HG03571 (cell line): ENCODE measurements around the gene TRIM54.

ENCODE experiments used
- ATAC-seq: cut with Tn5 transposase; IDR thresholded peaks from one replicate; pipeline ENCODE4 v1.9.1; 2021; ENCODE audit not compliant: unreplicated experiment

Gene TRIM54, protein sequence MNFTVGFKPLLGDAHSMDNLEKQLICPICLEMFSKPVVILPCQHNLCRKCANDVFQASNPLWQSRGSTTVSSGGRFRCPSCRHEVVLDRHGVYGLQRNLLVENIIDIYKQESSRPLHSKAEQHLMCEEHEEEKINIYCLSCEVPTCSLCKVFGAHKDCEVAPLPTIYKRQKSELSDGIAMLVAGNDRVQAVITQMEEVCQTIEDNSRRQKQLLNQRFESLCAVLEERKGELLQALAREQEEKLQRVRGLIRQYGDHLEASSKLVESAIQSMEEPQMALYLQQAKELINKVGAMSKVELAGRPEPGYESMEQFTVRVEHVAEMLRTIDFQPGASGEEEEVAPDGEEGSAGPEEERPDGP

DNA sequence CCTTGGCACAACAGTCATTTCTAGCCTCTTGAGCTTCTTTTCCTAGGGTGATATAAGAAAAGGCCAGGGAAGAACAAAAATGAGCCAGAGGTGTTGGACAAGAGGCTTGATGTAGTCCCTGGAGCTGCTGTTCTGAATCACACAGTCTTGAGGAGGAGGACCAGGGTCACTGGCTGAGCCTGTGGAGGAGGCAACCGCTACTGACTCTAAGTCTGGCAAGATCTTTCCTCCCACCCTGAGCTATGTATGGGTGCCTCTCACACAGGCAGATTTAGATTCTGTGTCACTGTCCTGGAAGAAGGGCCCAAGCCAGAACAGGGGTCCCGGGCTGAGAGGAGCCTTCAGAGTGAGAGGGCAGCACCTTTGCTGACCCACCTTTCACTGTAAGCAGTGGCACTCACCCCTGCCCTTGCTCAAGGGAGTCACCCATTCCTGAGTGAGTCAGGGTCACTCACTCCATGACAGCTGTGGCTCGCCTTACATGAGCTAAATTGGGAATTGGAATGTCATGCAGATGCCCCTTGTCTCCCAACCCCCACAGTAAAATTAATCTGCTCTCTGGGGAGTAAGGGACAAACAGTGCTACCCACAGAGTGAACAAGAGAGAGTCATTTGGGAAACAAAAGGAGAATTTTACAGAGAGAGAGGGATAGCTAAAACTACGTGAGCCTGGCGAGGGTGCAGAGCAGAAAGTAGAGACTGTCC lies at the start of gene TRIM54:
TRIM54 (plus strand) TSS at position 575 of the 705 bp plus-strand sequence. CDS start 303 bp downstream, outside the sequence.
- ATAC-seq = no peak

DNA sequence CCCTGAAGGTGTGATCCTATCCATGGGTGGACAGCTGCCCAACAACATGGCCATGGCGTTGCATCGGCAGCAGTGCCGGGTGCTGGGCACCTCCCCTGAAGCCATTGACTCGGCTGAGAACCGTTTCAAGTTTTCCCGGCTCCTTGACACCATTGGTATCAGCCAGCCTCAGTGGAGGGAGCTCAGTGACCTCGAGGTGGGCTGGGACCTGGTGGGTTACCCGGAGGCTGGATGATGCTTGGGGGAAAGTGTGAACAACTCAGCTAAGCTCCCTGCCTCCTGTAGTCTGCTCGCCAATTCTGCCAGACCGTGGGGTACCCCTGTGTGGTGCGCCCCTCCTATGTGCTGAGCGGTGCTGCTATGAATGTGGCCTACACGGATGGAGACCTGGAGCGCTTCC lies 48.9 kb upstream of the TRIM54 start:
- no peak for ATAC-seq

DNA sequence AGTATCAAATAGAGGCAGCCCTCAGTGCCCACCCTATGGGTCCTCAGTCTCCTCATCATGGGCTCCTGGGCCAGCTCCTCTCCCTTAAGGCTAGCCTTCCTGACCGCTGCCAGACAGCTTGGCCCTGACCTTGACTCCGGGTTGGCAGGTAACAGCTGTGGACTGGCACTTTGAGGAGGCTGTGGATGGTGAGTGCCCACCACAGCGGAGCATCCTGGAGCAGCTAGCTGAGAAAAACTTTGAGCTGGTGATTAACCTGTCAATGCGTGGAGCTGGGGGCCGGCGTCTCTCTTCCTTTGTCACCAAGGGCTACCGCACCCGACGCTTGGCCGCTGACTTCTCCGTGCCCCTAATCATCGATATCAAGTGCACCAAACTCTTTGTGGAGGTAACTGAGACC lies 46.1 kb upstream of the TRIM54 start:
- ATAC-seq = no peak

DNA sequence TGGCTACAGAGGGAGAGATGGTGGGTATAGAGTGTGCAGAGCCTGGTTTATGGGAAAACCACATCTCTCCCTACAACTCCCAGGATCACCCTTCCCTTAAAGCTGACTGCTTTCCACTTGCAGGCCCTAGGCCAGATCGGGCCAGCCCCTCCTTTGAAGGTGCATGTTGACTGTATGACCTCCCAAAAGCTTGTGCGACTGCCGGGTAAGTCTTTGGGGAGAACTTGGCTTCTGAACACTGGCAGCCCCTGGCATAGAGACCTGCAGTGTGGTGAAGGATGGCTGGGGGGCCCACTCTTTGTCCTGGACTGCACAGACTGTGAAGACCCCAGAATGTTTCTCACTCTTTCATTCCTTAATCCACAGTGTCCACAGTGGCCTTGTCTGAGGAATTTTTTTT lies 45.6 kb upstream of the TRIM54 start:
- ATAC-seq = no peak

DNA sequence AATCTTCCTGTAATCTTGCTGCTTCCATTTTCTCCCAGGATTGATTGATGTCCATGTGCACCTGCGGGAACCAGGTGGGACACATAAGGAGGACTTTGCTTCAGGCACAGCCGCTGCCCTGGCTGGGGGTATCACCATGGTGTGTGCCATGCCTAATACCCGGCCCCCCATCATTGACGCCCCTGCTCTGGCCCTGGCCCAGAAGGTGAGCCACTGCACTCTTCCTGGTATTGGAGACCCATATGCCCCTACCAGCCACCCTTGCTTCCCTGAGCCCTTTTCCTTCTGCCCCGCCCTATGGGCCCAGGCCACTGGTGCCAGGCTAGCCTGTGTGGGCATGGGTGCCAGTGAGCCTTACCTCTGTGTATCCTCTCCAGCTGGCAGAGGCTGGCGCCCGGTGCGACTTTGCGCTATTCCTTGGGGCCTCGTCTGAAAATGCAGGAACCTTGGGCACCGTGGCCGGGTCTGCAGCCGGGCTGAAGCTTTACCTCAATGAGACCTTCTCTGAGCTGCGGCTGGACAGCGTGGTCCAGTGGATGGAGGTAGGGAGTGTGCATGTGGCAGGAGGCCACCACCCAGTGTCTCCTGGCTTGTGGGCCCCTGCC lies 44.8 kb upstream of the TRIM54 start:
- ATAC-seq = no peak

DNA sequence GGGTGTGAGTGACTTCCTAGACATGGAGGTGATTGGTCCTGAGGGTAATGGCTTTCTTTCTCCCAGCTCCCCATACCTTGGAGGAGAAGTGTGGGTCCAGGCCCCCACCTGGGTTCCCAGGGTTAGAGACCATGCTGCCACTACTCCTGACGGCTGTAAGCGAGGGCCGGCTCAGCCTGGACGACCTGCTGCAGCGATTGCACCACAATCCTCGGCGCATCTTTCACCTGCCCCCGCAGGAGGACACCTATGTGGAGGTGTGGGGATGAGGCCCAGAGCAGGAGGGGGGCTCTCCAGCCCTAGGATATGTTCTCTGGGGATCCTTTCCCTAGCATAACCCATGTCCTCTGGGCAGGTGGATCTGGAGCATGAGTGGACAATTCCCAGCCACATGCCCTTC lies 43.3 kb upstream of the TRIM54 start:
- no peak for ATAC-seq

DNA sequence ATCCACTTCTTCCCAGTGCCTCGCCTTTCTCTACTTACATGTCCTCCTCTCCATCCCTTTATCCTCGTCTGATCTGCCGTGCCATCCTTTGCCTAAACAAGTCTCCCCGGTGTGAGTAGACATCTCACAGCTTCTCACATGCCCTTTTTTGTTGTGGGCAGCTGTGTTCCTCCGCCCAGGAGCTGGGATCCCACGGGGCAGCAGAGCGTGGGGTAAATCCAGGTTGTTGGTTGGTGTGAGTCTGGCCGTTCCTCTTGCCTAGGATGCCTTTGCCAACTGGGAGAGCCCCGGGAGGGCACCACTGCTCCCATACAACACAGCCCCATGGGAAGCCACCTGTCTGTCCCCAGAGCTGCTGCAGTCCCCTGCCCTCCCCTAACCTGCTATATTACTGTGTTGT lies 41.8 kb upstream of the TRIM54 start:
- no peak for ATAC-seq

DNA sequence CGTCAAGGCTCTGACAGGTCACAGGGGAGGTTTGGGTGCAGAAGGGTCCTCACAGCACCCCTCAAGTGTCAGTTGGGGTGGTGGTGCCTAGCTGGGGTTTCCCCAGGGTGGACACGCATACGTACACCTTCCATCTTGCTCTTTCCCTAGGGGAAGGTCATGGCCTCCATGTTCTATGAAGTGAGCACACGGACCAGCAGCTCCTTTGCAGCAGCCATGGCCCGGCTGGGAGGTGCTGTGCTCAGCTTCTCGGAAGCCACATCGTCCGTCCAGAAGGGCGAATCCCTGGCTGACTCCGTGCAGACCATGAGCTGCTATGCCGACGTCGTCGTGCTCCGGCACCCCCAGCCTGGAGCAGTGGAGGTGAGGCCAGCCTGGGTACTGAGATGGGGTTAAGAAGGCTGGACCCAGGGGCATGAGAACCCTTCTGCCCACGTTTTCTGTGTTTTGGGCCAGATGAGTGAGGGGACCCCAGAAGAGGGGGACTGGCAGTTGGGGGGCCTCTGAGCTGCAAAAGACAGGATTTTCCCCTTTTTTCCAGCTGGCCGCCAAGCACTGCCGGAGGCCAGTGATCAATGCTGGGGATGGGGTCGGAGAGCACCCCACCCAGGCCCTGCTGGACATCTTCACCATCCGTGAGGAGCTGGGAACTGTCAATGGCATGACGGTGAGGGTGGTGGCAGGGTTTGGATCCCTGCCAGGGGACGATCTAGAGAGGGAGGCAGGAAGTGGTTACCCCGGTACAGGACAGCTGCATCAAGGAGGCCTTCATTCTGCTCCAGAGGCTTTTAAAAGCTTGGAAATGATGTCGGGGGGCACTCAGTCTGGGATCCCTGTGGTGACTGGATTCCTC lies 40.2 kb upstream of the TRIM54 start:
- ATAC-seq = no peak

DNA sequence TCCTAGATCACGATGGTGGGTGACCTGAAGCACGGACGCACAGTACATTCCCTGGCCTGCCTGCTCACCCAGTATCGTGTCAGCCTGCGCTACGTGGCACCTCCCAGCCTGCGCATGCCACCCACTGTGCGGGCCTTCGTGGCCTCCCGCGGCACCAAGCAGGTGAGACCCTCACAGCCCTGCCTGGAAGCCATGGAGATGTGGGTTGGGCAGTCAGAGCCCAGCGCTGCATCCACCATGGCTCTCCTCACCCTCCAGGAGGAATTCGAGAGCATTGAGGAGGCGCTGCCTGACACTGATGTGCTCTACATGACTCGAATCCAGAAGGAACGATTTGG lies 39.6 kb upstream of the TRIM54 start:
- no peak for ATAC-seq

DNA sequence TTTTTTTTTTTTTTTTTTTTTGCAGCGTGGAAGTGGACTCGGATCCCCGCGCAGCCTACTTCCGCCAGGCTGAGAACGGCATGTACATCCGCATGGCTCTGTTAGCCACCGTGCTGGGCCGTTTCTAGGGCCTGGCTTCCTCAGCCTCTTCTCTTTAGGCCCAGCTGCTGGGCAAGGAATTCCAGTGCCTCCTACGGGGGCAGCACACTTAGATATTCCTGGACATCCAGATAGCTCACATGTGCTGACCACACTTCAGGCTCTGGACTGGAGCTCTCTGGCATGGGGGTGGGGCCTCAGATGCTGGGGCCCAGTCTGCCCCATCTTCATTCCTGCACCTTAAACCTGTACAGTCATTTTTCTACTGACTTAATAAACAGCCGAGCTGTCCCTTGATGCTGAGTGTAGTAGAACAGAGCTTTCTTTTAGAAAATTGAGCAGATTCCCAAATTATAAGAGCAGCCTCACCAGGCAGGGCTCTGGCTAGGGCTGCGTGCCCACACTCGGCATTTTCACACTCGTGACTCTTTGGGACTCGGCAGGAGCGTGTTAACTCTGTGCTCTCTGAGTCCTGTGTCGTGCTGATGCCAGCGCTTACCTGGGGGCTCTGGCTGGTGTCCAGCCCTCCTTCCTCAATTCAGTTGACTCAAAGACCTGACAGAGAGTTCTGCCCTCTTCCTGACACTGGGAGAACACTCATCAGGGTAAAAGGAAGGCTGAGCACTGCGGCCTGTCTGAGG lies 38.7 kb upstream of the TRIM54 start:
- no peak for ATAC-seq

DNA sequence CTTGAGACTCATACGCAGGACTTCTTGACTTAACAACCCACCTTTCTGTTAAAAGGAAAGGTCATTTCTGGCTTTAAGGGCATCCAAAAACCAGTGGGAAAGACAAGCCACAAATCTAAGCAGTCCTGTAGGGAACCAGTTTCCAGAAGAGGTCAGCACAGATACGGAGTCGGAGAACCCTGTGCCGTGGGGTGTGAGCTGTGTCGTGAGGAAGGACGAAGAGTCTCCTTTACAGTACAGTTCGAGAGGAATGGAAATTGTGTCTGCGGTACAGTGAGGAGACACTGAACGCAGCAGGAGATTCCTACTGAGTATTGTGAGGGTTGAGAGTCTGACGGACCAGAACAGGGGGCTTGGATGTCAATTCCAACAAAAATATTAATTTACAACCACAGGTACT lies 37.1 kb upstream of the TRIM54 start:
- no peak for ATAC-seq

DNA sequence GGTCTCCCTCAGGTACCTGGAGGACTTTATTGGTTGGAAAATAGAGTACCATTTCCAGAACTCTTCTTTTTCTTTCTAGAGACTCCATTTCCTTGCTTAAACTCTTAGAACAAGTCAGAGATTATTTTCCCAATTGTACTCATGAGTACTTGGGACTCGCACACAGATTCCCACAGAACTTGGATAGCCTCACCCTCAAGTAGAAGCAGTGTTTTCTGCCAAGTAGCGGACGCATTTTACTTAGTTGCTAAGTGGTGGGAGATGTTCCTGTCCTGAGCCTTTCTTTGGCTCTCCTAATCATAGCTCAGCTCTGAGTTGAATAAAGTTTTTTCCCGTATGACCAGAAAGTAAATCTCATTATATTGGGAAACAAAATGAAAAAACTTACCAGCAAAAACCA lies 36.6 kb upstream of the TRIM54 start:
- no peak for ATAC-seq

DNA sequence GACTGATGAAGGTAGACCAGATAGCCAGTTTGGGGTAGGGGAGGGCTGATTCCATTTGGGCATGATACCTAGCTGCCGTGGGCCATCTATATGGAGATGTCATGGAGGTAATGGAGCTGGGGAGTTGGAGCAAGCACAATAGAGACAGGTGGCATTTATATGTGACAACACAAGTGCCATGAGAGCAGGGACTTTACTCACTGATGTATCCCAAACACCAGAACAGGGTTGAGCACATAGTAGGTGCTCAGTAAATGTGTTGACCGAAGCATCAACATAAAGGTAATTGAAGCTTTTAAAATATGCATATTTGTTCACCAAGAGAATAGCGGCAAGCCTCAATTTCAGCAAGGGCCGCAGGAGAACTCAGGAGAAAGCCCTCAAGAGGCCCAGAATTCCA lies 34.3 kb upstream of the TRIM54 start:
- ATAC-seq = no peak

DNA sequence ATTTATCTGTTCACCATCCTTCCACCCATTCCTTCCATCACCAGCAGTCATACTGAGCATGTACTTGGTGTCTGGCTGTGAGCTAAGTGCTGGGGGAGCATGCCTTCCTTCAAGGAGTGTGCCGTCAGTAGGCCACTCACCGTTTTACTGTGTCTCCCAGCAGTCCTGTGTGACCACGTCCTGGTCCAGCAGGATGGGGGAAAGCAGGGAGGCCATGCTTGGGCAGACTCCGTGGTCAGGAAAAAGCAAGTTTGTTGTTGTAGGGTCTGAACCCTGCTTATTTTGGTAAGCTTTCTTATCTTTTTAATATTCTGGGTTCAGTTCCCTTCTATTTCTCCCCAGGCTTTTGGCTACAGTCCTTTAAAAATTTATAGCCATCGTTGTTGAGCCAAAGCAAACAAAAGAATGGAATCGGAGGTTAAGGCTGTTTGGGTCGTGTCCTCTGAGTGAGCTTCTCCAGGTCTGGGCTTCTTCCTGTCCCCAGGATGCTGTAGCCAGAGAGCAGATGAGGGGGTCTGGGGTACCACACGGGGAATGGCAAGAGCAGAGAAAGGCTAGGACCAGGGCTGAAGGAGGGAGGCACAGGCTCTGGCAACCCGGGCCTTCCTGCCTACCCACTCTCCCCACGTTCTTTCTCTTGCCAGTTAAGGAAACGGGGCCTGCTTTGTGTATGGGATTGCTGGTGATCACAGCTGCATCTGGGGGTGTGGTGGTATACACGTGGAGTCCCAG lies 32.9 kb upstream of the TRIM54 start:
- ATAC-seq = no peak

DNA sequence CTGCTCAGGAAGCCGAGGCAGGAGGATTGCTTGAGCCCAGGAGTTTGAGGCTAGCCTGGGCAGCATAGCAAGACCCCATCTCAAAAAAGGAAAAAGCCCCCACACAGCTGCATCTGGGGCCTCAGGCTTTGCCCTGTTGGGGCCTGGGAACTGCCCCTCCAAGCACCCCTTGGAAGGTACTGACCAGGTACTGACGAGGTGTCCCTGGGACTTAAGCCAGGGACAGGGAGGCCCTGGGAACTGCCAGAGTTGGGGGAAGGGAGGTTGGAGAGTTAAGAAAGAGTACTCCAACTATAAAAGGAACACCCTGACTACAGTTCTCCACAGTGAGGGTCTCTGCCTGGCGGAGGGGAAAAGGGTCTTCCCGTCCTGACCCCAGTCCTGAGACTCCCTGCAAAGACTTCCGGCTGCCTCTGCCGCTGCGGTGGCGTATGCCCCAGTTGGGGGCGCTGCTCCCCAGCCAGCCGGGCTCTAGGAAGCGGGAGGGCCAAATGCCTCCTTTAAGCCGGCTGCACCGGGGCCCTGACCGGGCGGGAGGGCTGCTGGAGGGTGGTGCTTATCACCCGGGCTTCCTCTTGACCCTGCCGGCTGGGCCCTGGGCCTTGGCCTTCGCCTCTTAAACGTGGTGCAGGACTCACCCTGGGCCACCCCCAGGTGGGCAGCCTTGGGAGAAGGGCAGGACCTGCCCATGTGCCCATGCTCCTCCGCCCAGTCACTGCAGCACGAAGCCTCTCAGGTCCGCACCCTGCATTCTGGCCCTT lies 32.2 kb upstream of the TRIM54 start:
- ATAC-seq = no peak

DNA sequence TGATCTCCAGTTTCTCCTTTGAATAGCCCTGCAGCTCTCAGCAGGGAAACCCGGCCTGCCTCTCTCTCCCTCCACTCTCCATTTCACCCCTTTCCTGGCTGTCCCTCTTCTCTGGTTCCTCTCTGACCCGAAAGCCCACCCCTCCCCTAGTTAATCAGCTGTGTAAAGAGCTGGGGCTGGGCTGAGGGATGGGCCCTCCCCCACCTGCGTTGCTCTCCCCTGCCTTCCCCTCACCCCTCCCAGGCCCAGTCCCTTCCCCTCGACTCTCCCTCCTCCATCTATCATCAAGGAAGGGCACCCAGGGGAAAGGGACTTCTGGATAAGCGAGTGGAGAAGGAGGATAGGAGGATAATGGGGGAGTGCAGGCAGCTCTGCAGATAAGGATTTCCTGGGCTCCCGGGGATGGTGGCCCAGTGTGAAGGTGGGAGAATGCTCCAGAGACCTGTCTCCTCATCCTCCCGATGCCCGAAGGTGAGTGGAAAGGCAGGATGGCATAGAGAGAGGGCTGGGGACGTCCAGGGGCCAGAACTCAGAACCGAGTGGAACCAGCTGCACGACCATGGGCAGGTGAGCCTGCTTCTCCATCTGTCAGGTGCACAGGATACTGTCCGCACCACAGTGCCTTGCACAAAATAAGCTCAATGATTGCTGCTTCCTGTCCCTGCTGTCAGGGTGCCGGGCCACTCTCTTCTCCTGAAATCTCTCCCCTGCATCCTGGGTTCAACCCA lies 31.4 kb upstream of the TRIM54 start:
- ATAC-seq = no peak

DNA sequence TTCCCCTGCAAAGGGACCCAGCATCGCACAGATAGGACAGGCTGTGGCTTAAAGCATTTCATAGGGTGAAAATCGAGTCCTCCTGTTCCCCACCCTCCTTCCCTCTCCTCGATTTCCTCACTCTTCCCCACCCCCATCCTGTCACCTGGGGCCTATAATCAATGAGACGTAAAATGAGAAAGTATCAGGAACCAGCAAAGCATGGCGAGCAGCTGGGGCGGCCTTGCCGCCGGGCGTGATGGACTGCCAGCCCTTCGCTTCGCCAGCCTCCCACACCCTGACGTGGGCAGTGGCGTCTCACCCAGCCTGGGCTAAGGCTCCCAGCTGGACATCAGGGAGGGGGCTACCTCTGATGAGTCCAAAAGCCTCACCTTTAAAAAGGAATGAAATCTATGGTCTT lies 30.5 kb upstream of the TRIM54 start:
- ATAC-seq = no peak

DNA sequence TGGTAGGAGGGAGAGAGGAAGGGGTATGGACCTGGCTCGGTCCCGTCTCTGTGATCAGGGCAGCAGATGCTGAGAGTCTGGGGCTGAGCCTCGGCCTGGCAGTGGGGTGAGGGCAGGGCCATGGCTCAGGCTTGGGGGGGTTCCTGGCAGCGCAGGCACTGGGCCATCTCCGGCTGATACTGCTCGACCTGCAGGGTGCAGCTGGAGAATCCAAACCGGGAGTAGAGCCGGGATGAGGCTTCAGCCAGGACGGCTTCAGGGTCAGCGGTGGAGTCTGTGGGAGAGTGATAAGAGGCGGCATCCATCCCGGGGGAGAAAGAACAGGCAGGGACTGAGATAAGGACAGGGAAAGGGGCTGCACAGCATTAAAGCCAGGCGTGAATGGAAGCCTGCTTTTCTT lies 27.0 kb upstream of the TRIM54 start:
- no peak for ATAC-seq

DNA sequence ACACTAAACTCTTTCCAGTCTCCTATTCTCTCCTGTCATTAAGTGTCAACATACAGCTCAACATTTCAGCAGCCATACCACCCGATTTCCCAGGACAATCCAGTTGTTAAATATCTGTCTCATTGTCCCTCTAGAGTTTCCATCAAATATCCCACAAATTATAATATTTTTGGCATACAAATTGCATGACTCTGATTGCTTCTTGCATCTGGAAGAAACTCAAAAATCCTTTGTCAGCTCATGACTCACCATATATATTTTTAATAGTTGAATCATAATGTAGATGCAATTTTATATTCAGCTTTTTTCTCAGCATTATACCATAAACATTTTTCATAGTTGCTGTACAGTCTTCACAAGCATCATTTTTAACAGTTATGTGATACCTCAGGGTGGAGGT lies 26.6 kb upstream of the TRIM54 start:
- no peak for ATAC-seq
